ENCODE results near the gene DMP1.

The DMP1 gene

GRCh38 chr4:87657525-87657924 is 7.4 kb downstream of the DMP1 start:
- no peaks in the 10 kb centered on the region for H3K9me3 ChIP-seq
- DNase-seq, result no peak
- intact Hi-C loops (cut with DNase I; ENCODE audit: low total_unique reads), result no loop called here
- no peaks in the 10 kb centered on the region for H3K36me3 ChIP-seq
- TF ChIP-seq CTCF (IDR thresholded peaks at IDR 0.05), result no peak
- H3K27ac ChIP-seq, result peak overlapping the region in 1 of 2 donors; percentile 14
- H3K4me3 ChIP-seq, result no peak overlapping the region
- no peaks in the 10 kb centered on the region for H3K27me3 ChIP-seq
- H3K4me1 ChIP-seq, result peaks cover 0 to 41% (median 16%) of the 10 kb centered on the region in 4 donors

- no peak for DNase-seq
- Histone ChIP-seq H3K36me3 (no peaks in the 10 kb centered on the region), H3K9me3 (no peaks in the 10 kb centered on the region), H3K4me1 (peaks cover 0 to 41% (median 16%) of the 10 kb centered on the region in 4 donors), H3K4me3 (no peak overlapping the region), H3K27ac (peak overlapping the region; percentile 11 to 43), H3K27me3 (no peaks in the 10 kb centered on the region)
- no peak for TF ChIP-seq CTCF (IDR thresholded peaks at IDR 0.05)
- intact Hi-C loops (cut with DNase I; ENCODE audit: low total_unique reads), result no loop called here
Measured at GRCh38 chr4:87659247-87659931, 9.3 kb downstream of the DMP1 start.

- no peak overlapping the region for H3K4me3 ChIP-seq
- TF ChIP-seq CTCF (IDR thresholded peaks at IDR 0.05), result no peak
- H3K27me3 ChIP-seq, result no peaks in the 10 kb centered on the region
- intact Hi-C loops (cut with DNase I; ENCODE audit: low total_unique reads), result no loop called here
- H3K4me1 ChIP-seq, result peaks cover 0 to 21% (median 9%) of the 10 kb centered on the region in 4 donors
- no peaks in the 10 kb centered on the region for H3K9me3 ChIP-seq
- DNase-seq, result no peak
- no peaks in the 10 kb centered on the region for H3K36me3 ChIP-seq
- no peak overlapping the region for H3K27ac ChIP-seq
Measured at GRCh38 chr4:87662871-87663270, 12.8 kb downstream of the DMP1 start.

- DNase-seq, result no peak
- no peaks in the 10 kb centered on the region for H3K27me3 ChIP-seq
- H3K27ac ChIP-seq, result no peak overlapping the region
- H3K36me3 ChIP-seq, result no peaks in the 10 kb centered on the region
- H3K9me3 ChIP-seq, result peaks cover 0 to 13% (median 0%) of the 10 kb centered on the region in 3 donors
- peaks cover 0 to 8% (median 0%) of the 10 kb centered on the region in 4 donors for H3K4me1 ChIP-seq
- intact Hi-C loops (cut with DNase I; ENCODE audit: low total_unique reads), result no loop called here
- H3K4me3 ChIP-seq, result no peak overlapping the region
- no peak for TF ChIP-seq CTCF (IDR thresholded peaks at IDR 0.05)
Measured at GRCh38 chr4:87669373-87669772, 19.3 kb downstream of the DMP1 start.

GRCh38 chr4:87677731-87678130 is 27.7 kb downstream of the DMP1 start:
- no peak for DNase-seq
- H3K4me1 ChIP-seq, result peaks cover 0 to 7% (median 1%) of the 10 kb centered on the region in 4 donors
- no peak for TF ChIP-seq CTCF (IDR thresholded peaks at IDR 0.05)
- no peaks in the 10 kb centered on the region for H3K36me3 ChIP-seq
- H3K9me3 ChIP-seq, result peaks cover 0 to 12% (median 0%) of the 10 kb centered on the region in 3 donors
- no peaks in the 10 kb centered on the region for H3K27me3 ChIP-seq
- H3K27ac ChIP-seq, result no peak overlapping the region
- H3K4me3 ChIP-seq, result no peak overlapping the region
- intact Hi-C loops (cut with DNase I; ENCODE audit: low total_unique reads), result no loop called here
